Chondrocyte (in vitro differentiated cells): Measurements from ENCODE around the gene MS4A8. TPM values are rescaled to one million over a fixed set of nuclear protein-coding genes. Genes with fewer than 3 reads are reported as not detected.
A peak's percentile ranks its signal among the peaks of the same experiment; 100 is the strongest.
"Not testable (repeated sequence)": the region's sequence is repeated elsewhere in the genome, so short reads cannot be mapped to it uniquely, and the experiment has no call there.

Experiments used
- DNase-seq: peaks from one replicate; pipeline ENCODE4 v3.0.0; 2021; ENCODE audit warnings: mixed read lengths, low spot score
- H3K27ac Mint-ChIP-seq: one replicate; pipeline ENCODE4 v1.8.0; 2021; ENCODE audit warnings: mild to moderate bottlenecking, moderate library complexity, mixed read lengths; ENCODE audit not compliant: unreplicated experiment
- H3K27me3 Mint-ChIP-seq: 2 replicates; pipeline ENCODE4 v1.8.0; 2021; ENCODE audit warnings: low read depth, mixed read lengths
- H3K36me3 Mint-ChIP-seq: 2 replicates; pipeline ENCODE4 v1.8.0; 2021; ENCODE audit warnings: low read depth, mixed read lengths
- H3K4me1 Mint-ChIP-seq: 2 replicates; pipeline ENCODE4 v1.8.0; 2021; ENCODE audit warnings: low read depth, mild to moderate bottlenecking, mixed read lengths
- H3K4me3 Mint-ChIP-seq: one replicate; pipeline ENCODE4 v1.8.0; 2021; ENCODE audit warnings: mild to moderate bottlenecking, moderate library complexity, mixed read lengths; ENCODE audit not compliant: unreplicated experiment
- H3K9me3 Mint-ChIP-seq: 2 replicates; pipeline ENCODE4 v1.8.0; 2021; ENCODE audit warnings: low read depth, mixed read lengths
- CTCF ChIP-seq: fragments of 200-600 bp; sonication (generic); IDR thresholded peaks from 2 replicates; pipeline ENCODE4 v1.5.0; 2021; ENCODE audit warnings: antibody characterized with exemption, mild to moderate bottlenecking, moderate library complexity
- total RNA-seq: library from RNA; stranded (reverse); gene quantifications from 3 replicates; pipeline ENCODE4 v1.2.1, GENCODE V29; 2021

The MS4A8 gene
- total RNA-seq, 1 donor from 2014 or later, result not detected

GRCh38 chr11:60757231-60757800 lies 57.9 kb downstream of the MS4A8 start:
- H3K4me1 Mint-ChIP-seq, result no peaks in the 10 kb centered on the region
- no peaks in the 10 kb centered on the region for H3K9me3 Mint-ChIP-seq
- H3K4me3 Mint-ChIP-seq, result no peak overlapping the region
- no peaks in the 10 kb centered on the region for H3K36me3 Mint-ChIP-seq
- DNase-seq, result no peak
- no peak overlapping the region for H3K27ac Mint-ChIP-seq
- H3K27me3 Mint-ChIP-seq, result peaks cover 62% of the 10 kb centered on the region
- no peak for TF ChIP-seq CTCF

GRCh38 chr11:60758671-60759070 lies 59.3 kb downstream of the MS4A8 start:
- H3K27ac Mint-ChIP-seq, H3K4me3 Mint-ChIP-seq, H3K4me1 Mint-ChIP-seq, H3K9me3 Mint-ChIP-seq, DNase-seq, H3K36me3 Mint-ChIP-seq: not testable (repeated sequence)
- peaks cover 54% of the 10 kb centered on the region for H3K27me3 Mint-ChIP-seq

GRCh38 chr11:60759438-60760225 lies 60.2 kb downstream of the MS4A8 start:
- H3K4me3 Mint-ChIP-seq, H3K27ac Mint-ChIP-seq, H3K9me3 Mint-ChIP-seq, H3K4me1 Mint-ChIP-seq, H3K36me3 Mint-ChIP-seq, DNase-seq: not testable (repeated sequence)
- peaks cover 56% of the 10 kb centered on the region for H3K27me3 Mint-ChIP-seq

GRCh38 chr11:60761436-60762190 lies 62.2 kb downstream of the MS4A8 start:
- Mint-ChIP-seq H3K27me3 (peaks cover 55% of the 10 kb centered on the region), H3K36me3 (no peaks in the 10 kb centered on the region), H3K9me3 (no peaks in the 10 kb centered on the region), H3K27ac (no peak overlapping the region), H3K4me3 (no peak overlapping the region), H3K4me1 (no peaks in the 10 kb centered on the region)
- no peak for DNase-seq
- no peak for TF ChIP-seq CTCF

GRCh38 chr11:60762851-60763691 lies 63.7 kb downstream of the MS4A8 start:
- Mint-ChIP-seq H3K9me3 (no peaks in the 10 kb centered on the region), H3K4me1 (no peaks in the 10 kb centered on the region), H3K4me3 (no peak overlapping the region), H3K27me3 (peaks cover 51% of the 10 kb centered on the region), H3K36me3 (no peaks in the 10 kb centered on the region), H3K27ac (no peak overlapping the region)
- peak; percentile 46 for TF ChIP-seq CTCF
- DNase-seq, result no peak
